Left ventricle myocardium inferior (tissue), 1 donor: ENCODE results near the gene ADGRG4. TPM values are rescaled to one million over a fixed set of nuclear protein-coding genes. Genes with fewer than 3 reads are reported as not detected.

Experiments
- DNase-seq: peaks from one replicate; pipeline ENCODE4 v3.0.0-alpha.2; 2020
- H3K27ac ChIP-seq: fragments of 200-600 bp; replicated peaks from 2 replicates; pipeline ENCODE4 v1.8.0; 2021
- H3K27me3 ChIP-seq: fragments of 200-600 bp; 2 replicates; pipeline ENCODE4 v1.8.0; 2021; ENCODE audit warnings: low read depth
- H3K36me3 ChIP-seq: fragments of 200-600 bp; 2 replicates; pipeline ENCODE4 v1.8.0; 2021
- H3K4me1 ChIP-seq: fragments of 200-600 bp; 2 replicates; pipeline ENCODE4 v1.8.0; 2021
- H3K4me3 ChIP-seq: fragments of 200-600 bp; 2 replicates; pipeline ENCODE4 v1.8.0; 2021; ENCODE audit warnings: mild to moderate bottlenecking, moderate library complexity
- H3K9me3 ChIP-seq: fragments of 200-600 bp; replicated peaks from 2 replicates; pipeline ENCODE4 v1.8.0; 2021
- CTCF ChIP-seq: fragments of 200-600 bp; IDR thresholded peaks from 2 replicates; pipeline ENCODE4 v1.8.0; 2021; ENCODE audit warnings: antibody characterized with exemption, mild to moderate bottlenecking, borderline replicate concordance
- intact Hi-C: fragments of 100-400 bp; cut with micrococcal nuclease; formaldehyde crosslinking; loops from one replicate; pipeline ENCODE4 v1.11.0; 2022
- total RNA-seq: library from RNA; stranded (reverse); fragmentation: NEBNext Ultra II Directional; extraction: Animal tissue kit (Norgen Biotek cat#: 25700); gene quantifications from one replicate; pipeline ENCODE4 v1.2.1, GENCODE V29; 2021
- donor health status: DM: no; HTN: yes; CAD: no; lungs with severe emphysema.

The ADGRG4 gene
- total RNA-seq, 1 donor from 2014 or later: not detected

GRCh38 chrX:136457303-136457917, 156.6 kb downstream of the ADGRG4 start:
- Histone ChIP-seq H3K36me3 (no peaks in the 10 kb centered on the region), H3K27ac (no peak overlapping the region), H3K27me3 (no peaks in the 10 kb centered on the region), H3K4me1 (no peaks in the 10 kb centered on the region), H3K4me3 (no peak overlapping the region), H3K9me3 (no peaks in the 10 kb centered on the region)
- no peak for DNase-seq
- TF ChIP-seq CTCF: no peak
- intact Hi-C loops: no loop called here

GRCh38 chrX:136464589-136464988, 163.8 kb downstream of the ADGRG4 start:
- Histone ChIP-seq H3K27me3 (no peaks in the 10 kb centered on the region), H3K4me3 (no peak overlapping the region), H3K9me3 (no peaks in the 10 kb centered on the region), H3K4me1 (no peaks in the 10 kb centered on the region), H3K27ac (no peak overlapping the region), H3K36me3 (no peaks in the 10 kb centered on the region)
- intact Hi-C loops: no loop called here
- TF ChIP-seq CTCF: no peak
- DNase-seq: no peak

Other genes with a start within 250 kb of the ADGRG4 start
- gene FHL1, start 153.4 kb upstream of the ADGRG4 start, total RNA-seq: 1,867 TPM
- 13.8 TPM for gene MAP7D3, start 49.6 kb upstream of the ADGRG4 start, total RNA-seq
- not detected for gene BRS3, start 187.0 kb downstream of the ADGRG4 start, total RNA-seq
- 63.6 TPM for gene HTATSF1, start 196.6 kb downstream of the ADGRG4 start, total RNA-seq
- not detected for gene VGLL1, start 231.3 kb downstream of the ADGRG4 start, total RNA-seq